BLaER1 (cell line): ENCODE data around the gene RARRES2.

Experiments
- H3K27ac ChIP-seq: shearing (Covaris generic); formaldehyde crosslinking; 2 replicates; pipeline ENCODE4 v1.8.1; 2022
- H3K27me3 ChIP-seq: shearing (Covaris generic); formaldehyde crosslinking; 2 replicates; pipeline ENCODE4 v1.8.1; 2022
- H3K36me3 ChIP-seq: shearing (Covaris generic); formaldehyde crosslinking; 2 replicates; pipeline ENCODE4 v1.8.1; 2022
- H3K4me1 ChIP-seq: shearing (Covaris generic); formaldehyde crosslinking; 2 replicates; pipeline ENCODE4 v1.8.1; 2022
- H3K4me2 ChIP-seq: shearing (Covaris generic); formaldehyde crosslinking; 2 replicates; pipeline ENCODE4 v1.8.1; 2022
- H3K4me3 ChIP-seq: shearing (Covaris generic); formaldehyde crosslinking; 2 replicates; pipeline ENCODE4 v1.8.1; 2022
- H3K9ac ChIP-seq: shearing (Covaris generic); formaldehyde crosslinking; 2 replicates; pipeline ENCODE4 v1.8.1; 2022
- H3K9me3 ChIP-seq: shearing (Covaris generic); formaldehyde crosslinking; 2 replicates; pipeline ENCODE4 v1.8.1; 2022
- H4K20me1 ChIP-seq: shearing (Covaris generic); formaldehyde crosslinking; 2 replicates; pipeline ENCODE4 v1.8.1; 2022
- Cebpa-rat ChIP-seq: shearing (Covaris generic); IDR thresholded peaks from 2 replicates; pipeline ENCODE4 v1.8.1; 2022

Gene RARRES2

DNA sequence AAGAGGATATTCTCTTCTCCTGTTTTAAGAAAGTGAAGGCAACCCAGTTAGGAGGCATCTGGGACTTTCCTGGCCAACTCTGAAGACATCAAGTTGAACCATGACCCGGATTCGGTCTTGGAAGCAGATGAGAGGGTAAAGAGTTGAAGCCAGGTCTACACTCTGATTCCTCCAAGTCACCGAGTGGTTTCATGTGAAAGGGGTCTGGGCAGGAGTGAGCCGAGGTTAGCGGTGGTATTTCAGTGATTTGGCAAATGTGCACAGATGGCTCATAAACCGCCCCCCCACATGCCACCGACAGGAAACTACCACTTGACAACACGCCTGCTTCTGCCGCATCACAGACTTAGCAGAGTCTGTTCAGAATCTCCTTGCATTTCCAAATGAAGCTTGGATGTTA is 15.8 kb upstream of the RARRES2 start:
- no peak for TF ChIP-seq Cebpa-rat
- H3K9me3 ChIP-seq: no peaks in the 10 kb centered on the region
- peak overlapping the region; percentile 17; the same call in 1 of the 2 replicates for H3K9ac ChIP-seq
- H3K4me1 ChIP-seq: peaks cover 52% of the 10 kb centered on the region
- no peaks in the 10 kb centered on the region for H4K20me1 ChIP-seq
- H3K4me2 ChIP-seq: peak overlapping the region; percentile 71
- no peaks in the 10 kb centered on the region for H3K27me3 ChIP-seq
- no peak overlapping the region for H3K4me3 ChIP-seq
- H3K36me3 ChIP-seq: no peaks in the 10 kb centered on the region
- peak overlapping the region; percentile 55; the same call in 1 of the 2 replicates for H3K27ac ChIP-seq

DNA sequence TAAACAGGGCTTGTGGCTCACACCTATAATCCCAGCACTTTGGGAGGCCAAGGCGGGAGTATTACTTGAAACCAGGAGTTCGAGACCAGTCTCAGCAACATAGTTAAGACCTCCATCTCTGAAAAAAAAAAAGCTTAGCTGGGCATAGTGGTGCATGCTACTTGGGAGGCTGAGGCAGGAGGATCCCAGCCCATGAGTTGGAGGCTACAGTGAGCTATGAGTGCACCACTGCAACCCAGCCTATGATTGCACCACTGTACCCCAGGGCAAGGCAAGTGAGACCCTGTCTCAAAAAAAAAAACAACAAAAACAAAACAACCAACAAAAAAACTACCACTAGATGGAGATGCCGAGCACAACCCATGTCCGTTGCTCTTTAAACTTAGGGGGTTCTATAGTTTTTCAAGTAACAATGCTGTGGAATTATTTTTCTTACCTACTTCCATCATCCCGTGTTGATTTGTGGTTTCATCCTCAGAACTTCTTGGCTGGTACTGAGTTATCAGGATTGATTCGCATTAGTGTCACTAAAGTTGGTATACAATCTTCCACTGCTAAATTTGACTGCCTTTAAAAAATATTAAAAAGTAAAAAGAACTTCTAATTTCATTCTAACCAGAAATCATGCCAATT is 15.0 kb upstream of the RARRES2 start:
- Histone ChIP-seq H3K4me1 (peaks cover 48% of the 10 kb centered on the region), H4K20me1 (no peaks in the 10 kb centered on the region), H3K4me2 (no peak overlapping the region; the same call in 1 of the 2 replicates), H3K4me3 (no peak overlapping the region), H3K36me3 (no peaks in the 10 kb centered on the region), H3K9ac (no peak overlapping the region), H3K27me3 (no peaks in the 10 kb centered on the region), H3K27ac (no peak overlapping the region), H3K9me3 (no peaks in the 10 kb centered on the region)
- TF ChIP-seq Cebpa-rat: no peak

- Histone ChIP-seq H3K36me3 (no peaks in the 10 kb centered on the region), H3K27ac (no peak overlapping the region), H3K27me3 (no peaks in the 10 kb centered on the region), H3K9me3 (no peaks in the 10 kb centered on the region), H3K4me1 (peaks cover 48% of the 10 kb centered on the region), H3K4me2 (no peak overlapping the region), H3K9ac (no peak overlapping the region), H3K4me3 (no peak overlapping the region), H4K20me1 (no peaks in the 10 kb centered on the region)
- TF ChIP-seq Cebpa-rat: no peak
Measured at GRCh38 chr7:150355666-150356059, 14.2 kb upstream of the RARRES2 start.

DNA sequence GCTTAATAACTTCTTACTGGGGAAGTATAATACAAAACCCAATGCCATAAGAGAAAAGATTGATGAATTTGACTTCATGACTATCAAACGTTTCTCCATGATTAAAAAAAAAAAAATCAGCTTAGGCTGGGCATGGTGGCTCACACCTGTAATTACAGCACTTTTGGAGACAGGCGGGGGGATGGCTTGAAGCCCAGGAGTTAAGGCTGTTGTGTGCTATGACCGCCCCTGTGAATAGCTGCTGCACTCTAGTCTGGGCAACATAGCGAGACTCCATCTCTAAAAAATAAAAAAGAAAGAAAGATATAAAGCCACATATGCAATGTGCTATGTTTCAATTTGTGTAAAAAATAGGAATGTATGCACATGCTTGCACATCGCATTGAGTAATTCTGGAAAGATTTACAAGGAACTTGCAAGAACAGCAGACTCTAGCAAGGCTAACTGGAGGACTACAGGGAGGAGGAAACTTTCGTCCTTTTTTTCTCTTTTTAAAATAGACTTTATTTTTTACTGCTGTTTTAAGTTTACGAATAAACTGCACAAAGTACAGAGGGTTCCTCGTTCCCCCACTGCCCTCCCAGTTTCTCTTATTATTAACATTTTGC is 10.3 kb upstream of the RARRES2 start:
- Histone ChIP-seq H3K27me3 (no peaks in the 10 kb centered on the region), H3K4me3 (no peak overlapping the region), H4K20me1 (no peaks in the 10 kb centered on the region), H3K36me3 (no peaks in the 10 kb centered on the region), H3K9me3 (peaks cover 12% of the 10 kb centered on the region), H3K27ac (no peak overlapping the region), H3K9ac (no peak overlapping the region), H3K4me2 (no peak overlapping the region), H3K4me1 (peaks cover 21% of the 10 kb centered on the region)
- no peak for TF ChIP-seq Cebpa-rat

- TF ChIP-seq Cebpa-rat: no peak
- no peak overlapping the region for H3K9ac ChIP-seq
- peaks cover 55% of the 10 kb centered on the region for H3K9me3 ChIP-seq
- H3K27me3 ChIP-seq: peaks cover 5% of the 10 kb centered on the region; the same call in 1 of the 2 replicates
- no peak overlapping the region for H3K4me3 ChIP-seq
- no peaks in the 10 kb centered on the region for H3K36me3 ChIP-seq
- H4K20me1 ChIP-seq: no peaks in the 10 kb centered on the region
- no peak overlapping the region for H3K4me2 ChIP-seq
- no peaks in the 10 kb centered on the region for H3K4me1 ChIP-seq
- H3K27ac ChIP-seq: no peak overlapping the region
Measured at GRCh38 chr7:150346922-150347321, 5.5 kb upstream of the RARRES2 start.

DNA sequence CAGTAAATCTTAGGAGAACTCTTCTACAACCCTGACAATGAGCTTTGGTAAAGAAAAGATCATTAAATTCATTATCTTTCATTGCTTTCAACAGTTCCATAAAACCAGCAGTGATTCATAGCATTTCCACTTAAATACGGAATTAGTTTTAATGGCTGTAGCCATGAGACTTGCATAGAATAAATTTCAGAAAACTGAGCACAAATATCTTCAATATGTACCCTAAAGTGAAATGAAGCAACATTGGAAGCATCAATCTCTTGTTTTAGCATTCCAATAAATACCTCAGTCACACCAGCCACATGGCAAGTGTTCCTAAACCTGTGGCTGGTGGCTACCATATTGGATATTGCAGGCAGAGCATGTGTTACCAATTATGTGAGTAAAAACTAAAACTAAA is 3.6 kb upstream of the RARRES2 start:
- Histone ChIP-seq H3K9ac (no peak overlapping the region), H3K4me1 (no peaks in the 10 kb centered on the region), H3K27me3 (peaks cover 20% of the 10 kb centered on the region), H3K4me2 (no peak overlapping the region), H3K36me3 (no peaks in the 10 kb centered on the region), H4K20me1 (no peaks in the 10 kb centered on the region), H3K9me3 (peaks cover 64% of the 10 kb centered on the region), H3K27ac (no peak overlapping the region), H3K4me3 (no peak overlapping the region)
- no peak for TF ChIP-seq Cebpa-rat

DNA sequence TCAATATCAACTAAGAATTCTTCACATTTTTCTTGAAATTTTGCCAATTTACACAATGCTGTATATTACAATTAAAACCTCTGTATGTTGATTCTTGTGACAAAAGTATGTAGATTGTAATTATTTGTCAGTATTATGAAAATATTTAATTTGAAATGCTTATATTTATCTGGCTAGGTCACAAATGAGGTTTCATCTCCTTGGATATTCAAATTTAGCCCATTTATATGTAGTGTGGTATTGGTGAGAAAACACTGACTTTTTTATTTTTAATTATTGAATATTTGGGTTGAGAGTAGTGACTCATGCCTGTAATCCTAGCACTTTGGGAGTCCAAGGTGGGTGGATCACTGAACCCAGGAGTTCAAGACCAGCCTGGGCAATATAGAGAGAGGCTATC is 2.9 kb upstream of the RARRES2 start:
- no peaks in the 10 kb centered on the region for H3K4me1 ChIP-seq
- no peak for TF ChIP-seq Cebpa-rat

DNA sequence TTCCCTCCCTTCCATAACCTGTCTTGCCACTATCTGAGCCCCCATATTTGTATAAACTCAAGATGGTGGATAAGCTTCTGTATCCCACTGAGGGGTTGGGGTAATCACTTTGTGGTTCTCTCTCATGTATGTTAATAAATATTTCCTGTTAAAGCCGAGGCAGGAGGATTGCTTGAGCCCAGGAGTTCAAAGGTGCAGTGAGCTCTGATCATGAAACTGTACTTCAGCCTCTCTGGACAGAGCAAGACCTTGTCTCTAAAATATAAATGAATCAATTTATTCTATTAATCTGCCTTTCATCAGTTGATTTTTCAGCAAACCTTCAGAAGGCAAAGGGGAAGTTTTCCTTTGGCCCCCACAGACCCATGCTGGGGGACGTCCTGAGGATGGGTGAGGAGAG is 1.8 kb upstream of the RARRES2 start:
- H3K9me3 ChIP-seq: peaks cover 63% of the 10 kb centered on the region
- H3K27ac ChIP-seq: no peak overlapping the region
- H4K20me1 ChIP-seq: no peaks in the 10 kb centered on the region
- H3K27me3 ChIP-seq: peaks cover 33% of the 10 kb centered on the region
- TF ChIP-seq Cebpa-rat: no peak
- H3K4me3 ChIP-seq: no peak overlapping the region
- H3K4me2 ChIP-seq: no peak overlapping the region
- no peak overlapping the region for H3K9ac ChIP-seq
- no peaks in the 10 kb centered on the region for H3K4me1 ChIP-seq
- no peaks in the 10 kb centered on the region for H3K36me3 ChIP-seq

More for the DNA sequence above, 2.9 kb upstream of the RARRES2 start:
- Histone ChIP-seq H3K36me3 (no peaks in the 10 kb centered on the region), H3K9ac (no peak overlapping the region), H4K20me1 (no peaks in the 10 kb centered on the region), H3K27me3 (peaks cover 27% of the 10 kb centered on the region), H3K4me3 (no peak overlapping the region), H3K9me3 (peaks cover 64% of the 10 kb centered on the region), H3K4me2 (no peak overlapping the region), H3K27ac (no peak overlapping the region)

GRCh38 chr7:150342121-150342408 is 636 bp upstream of the RARRES2 start:
- peaks cover 53% of the 10 kb centered on the region for H3K9me3 ChIP-seq
- H3K27ac ChIP-seq: no peak overlapping the region
- H4K20me1 ChIP-seq: no peaks in the 10 kb centered on the region
- H3K4me3 ChIP-seq: no peak overlapping the region
- no peaks in the 10 kb centered on the region for H3K4me1 ChIP-seq
- no peak overlapping the region for H3K9ac ChIP-seq
- peaks cover 33% of the 10 kb centered on the region for H3K27me3 ChIP-seq
- TF ChIP-seq Cebpa-rat: no peak
- H3K4me2 ChIP-seq: no peak overlapping the region
- no peaks in the 10 kb centered on the region for H3K36me3 ChIP-seq

DNA sequence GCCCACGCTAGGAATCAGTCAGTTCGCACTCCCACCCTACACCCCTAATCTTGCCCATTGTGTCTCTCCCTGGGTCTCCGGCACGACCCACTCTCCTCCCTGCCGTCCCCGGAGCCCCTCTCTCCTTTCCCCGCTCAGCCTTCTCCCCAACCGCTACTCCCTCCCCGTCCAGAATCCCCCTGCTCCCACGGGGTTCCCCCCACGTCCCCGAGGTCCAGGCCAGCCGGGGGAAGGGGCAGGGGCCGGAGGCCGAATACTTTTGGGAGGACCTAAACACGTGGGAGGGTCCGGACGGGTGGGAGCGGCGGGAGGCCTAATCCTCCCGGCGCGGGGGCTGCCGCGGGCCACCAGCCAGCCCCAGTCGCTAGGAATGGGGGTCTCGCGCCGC is 560 bp downstream of the RARRES2 start:
- H3K4me3 ChIP-seq: no peak overlapping the region
- H3K4me2 ChIP-seq: no peak overlapping the region
- H3K9ac ChIP-seq: no peak overlapping the region
- TF ChIP-seq Cebpa-rat: no peak
- no peaks in the 10 kb centered on the region for H3K36me3 ChIP-seq
- peaks cover 33% of the 10 kb centered on the region for H3K27me3 ChIP-seq
- peaks cover 44% of the 10 kb centered on the region for H3K9me3 ChIP-seq
- H3K4me1 ChIP-seq: no peaks in the 10 kb centered on the region
- H3K27ac ChIP-seq: no peak overlapping the region
- H4K20me1 ChIP-seq: no peaks in the 10 kb centered on the region
